Measurements from ENCODE around the gene IRX3.

Gene IRX3

DNA sequence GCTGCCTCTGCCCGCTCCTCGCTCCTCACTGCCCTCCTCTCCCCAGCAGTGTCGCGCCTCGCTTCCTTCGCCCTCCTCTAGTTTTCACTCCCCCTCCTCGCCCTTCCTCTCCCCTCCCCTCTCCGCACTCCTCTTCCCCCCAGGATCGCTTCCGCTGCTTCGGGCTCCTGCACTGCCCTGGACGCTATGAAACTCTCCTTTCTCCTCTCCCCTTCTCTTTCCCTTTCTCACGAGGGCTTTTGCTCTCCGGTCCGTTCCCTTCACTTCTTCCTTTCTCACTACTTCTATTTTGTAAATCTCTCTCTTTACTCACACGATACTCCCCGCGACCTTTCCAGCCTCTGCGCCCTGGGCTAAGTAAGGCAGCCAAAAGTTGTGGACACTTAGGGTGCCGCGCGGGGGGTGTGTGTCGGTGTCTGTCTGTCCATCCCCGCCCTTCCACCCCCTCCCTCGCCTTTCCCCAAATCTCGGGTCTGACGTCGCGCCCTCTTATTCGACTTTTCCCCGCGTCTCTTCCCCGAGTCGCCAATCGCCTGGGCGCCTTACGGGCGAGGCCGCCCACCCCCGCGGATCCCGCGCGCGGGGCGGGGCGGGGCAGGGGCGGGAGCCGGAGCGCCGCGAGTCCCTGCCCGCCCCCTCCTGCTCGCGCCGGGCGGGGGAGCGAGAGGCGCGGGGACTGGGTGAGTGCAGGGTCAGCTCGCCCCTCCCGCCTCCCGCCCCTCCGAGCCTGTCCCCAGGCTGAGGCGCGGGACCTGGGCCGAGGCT lies at the start of gene IRX3:
Gene IRX3 (minus strand): TSS at position 422 of the 765 bp plus-strand sequence. CDS start 737 bp downstream, outside the sequence.
- peak; percentile 12 for DNase-seq

DNA sequence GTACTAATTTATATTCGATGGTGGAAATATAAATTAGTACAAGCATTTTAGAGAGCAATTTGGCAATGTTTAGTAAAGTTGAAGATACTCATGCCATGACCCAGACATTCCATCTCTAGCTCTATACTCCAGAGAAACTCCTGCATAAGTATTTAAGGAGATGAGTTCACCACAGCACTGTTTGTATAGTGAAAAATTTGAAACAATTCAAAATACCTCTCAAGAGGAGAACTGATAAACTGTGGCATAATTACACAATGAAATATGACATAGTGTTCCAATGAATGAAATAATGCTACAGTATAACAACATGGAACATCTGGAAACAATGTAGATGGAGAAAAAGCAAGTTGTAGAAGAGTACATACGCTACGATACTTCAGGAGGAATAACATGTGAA lies 48.6 kb upstream of the IRX3 start:
- no peak for DNase-seq

DNA sequence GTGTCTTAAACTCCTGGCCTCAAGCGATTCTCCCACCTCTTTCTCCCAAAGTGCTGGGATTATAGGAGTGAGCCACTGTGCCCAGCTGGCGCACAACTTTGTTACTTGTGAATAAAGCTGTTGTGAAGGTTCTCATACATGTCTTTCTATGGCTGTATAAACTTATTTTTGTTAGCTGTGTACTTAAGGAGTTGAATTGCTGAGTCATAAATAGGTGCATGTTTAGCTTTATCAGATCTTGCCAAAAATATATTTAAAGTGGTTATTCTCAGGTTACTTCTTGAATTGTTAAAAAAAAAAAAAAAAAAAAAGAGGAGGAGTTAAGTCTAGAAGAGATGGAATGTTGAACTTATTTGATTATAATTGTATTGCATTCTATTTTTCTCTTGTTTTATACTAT lies 47.6 kb upstream of the IRX3 start:
- DNase-seq: no peak

DNA sequence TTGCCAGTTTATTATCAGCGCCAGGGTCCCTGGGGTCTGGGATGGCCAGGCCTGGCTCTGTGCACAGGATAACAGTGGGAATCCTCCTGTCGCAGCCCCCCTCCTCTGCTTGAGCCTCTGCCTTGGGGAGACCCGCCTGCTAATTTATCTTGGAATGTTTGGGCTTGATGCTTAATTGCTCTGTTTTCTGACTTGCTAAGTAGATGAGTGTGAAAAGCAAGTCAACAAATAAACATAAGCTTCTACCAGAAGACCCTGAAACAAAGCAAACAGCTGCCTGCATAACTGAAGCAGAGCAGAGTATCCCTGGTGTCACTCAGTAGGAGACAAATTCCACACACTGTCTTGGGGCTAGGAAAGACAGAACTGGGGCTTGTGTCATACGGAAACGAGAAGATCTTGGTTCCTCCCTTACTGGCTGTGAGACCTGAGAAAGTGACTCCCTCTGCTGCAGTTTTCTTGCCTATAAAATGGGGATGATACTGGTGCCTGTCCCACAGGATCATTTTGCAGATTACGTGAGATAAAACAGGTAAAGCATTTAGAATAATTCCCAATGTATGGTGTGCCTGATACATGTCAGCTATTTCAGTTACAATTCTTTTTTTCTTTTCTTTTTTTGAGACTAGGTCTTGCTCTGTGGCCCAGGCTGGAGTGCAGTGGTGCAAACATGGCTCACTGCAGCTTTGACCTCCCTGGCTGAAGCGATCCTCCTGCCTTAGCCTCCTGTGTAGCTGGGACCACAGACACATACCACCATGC lies 44.8 kb upstream of the IRX3 start:
- no peak for DNase-seq

DNA sequence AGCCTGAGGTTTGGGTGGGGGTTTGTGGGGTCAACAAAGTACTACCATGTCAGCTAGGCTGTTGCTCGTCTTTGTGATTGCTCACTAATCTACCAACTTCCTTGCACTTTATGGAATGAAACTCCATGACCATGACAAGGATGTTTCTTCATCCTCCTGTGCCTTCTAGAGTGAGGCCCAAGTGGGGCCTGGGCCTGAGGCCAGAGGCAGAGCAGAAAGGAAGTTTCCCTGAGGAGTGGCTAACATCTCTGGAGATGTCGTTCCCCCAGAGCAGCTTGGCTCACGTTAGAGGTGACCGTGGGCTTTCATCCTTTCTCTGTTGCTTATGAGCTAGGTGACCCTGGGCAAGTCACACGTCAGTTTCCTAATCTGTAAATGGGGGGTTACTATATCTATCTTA lies 41.0 kb upstream of the IRX3 start:
- no peak for DNase-seq

DNA sequence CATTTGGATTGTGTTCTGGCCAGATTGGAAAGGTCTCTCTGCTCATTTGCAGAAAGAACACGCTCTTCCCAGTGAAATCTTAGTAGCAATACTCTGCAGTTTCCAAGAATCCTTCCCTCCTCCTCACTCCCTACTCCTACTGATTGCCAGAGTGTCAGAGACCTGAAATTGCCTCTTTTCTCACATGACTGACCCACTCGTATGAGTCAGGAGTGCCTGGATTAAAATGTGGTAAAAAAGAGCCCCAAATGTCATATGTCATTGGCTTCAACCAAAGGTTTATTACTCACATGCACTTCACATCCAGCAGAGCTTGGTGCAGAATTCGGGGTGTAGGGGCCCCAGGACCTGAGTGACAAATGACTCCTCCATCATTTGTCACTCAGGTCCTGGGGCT lies 39.7 kb upstream of the IRX3 start:
- no peak for DNase-seq

DNA sequence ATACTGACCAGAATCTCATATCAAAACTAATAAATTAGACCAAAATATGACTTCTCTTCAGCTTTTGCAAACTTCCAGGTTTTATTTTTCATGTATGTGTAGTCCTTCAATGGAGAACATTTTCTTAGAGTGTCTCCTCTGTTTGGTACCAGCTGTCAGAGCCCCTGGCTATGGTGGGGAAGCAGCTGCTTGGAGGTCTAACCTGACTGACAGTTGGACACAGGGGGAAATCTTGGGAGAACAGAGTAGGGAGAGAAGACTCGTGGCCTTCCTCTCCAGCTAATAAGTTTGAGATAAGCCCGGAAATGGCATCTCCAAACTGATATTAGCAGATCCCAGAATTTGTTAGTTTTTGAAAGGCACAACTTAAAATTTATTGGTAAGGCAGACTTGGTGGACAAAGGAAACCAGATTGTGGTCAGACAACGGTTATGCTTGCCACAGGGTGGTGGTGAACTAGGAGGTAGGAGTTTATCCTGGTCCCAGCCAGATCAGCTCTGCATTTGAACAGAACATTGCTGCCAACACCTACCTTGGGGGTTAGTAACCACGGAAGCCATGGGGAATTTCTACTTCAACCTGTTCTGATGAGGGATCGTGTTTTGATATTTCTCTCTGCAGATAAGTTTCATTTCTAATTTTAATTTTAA lies 39.2 kb upstream of the IRX3 start:
- DNase-seq: no peak

DNA sequence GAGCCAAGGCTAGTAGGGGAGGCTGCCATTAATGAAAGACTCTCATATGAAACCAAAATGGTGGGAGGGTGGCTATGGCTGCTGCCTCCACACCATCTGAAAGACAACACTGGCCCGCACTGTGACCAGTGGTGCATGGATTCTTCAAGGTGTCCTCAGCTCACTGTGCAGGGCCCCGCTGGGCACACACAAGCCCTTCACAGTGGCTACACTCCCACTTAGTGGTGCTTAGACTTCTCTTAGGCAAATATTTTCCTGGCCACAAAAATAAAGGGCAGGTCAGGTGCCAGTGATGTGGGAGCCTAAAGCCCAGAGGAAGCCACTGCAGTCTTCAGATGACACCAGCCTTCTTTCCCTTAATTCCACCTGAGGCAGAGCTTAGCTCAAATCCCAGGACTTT lies 38.1 kb upstream of the IRX3 start:
- DNase-seq: no peak

DNA sequence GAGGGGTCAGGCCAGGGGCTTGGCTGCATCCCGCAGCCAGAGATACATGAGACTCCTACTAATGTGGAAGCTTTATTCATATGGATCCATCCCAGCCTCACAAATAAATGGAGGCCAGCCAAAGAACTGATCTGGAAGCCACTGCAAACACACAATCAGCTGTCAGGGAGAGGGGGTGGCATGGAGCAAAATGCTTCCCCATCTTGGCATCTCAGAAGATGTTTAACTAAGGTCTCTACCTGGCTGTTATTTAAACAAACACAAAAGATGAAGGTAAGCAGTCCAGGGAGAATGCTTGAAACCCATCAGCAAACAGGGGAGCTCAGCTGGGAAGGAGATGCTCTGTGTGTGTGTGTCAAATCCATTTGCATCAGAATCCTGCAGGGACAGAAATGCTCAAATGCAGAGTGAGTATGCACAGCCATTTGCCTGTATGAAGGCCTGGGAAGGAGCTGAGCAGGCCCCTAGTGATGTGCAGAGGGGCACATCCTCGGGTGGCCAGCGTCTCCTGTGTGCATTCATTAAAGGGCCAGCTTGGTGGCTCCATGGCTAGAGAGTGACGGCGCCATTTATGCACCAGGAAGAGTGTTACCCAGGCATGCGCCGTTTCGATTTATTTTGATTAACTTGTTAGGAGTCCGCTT lies 34.2 kb upstream of the IRX3 start:
- no peak for DNase-seq

DNA sequence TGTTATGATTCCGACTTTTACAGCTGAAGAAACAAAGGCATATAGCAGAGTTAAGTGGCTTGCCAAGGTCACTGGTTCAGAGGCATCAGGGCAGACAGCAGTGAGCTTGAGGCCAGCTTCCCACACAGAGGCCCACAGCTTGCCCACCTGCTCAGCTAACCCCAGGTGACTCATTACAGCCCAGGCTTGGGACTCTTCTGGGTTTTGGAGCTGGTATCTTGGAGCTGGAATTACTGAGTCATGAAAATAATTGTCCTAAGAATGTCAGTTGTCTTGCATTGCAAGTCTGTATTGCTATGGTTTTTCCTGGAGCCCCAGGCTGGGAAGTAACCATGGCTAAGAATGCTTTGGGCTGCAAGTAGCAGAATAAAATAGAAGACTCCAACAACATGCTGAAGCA lies 32.4 kb upstream of the IRX3 start:
- no peak for DNase-seq

DNA sequence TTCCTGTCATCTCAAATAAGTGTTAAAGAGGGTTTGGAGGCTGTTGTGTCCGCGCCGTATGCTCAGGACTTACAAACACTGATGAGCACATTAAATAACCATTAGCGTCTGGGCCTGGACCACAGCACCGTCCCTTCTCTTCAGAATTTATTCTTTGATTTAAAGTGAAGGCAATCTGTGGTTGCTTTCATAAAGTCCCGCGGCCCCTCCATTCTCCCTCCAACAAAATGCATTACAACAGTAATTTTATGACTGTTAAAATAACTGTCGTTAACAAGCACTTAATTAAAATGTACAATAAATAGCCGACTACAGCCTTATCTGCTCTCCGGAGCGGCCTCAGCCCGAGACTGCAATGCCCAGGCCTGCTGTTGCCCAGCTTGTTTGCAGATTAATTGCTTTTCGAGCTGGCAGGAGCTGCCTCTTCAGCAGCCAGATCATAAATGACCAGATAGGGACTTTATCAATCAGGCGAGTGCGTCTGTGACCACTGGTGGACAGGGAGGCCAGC lies 30.6 kb upstream of the IRX3 start:
- DNase-seq: no peak

DNA sequence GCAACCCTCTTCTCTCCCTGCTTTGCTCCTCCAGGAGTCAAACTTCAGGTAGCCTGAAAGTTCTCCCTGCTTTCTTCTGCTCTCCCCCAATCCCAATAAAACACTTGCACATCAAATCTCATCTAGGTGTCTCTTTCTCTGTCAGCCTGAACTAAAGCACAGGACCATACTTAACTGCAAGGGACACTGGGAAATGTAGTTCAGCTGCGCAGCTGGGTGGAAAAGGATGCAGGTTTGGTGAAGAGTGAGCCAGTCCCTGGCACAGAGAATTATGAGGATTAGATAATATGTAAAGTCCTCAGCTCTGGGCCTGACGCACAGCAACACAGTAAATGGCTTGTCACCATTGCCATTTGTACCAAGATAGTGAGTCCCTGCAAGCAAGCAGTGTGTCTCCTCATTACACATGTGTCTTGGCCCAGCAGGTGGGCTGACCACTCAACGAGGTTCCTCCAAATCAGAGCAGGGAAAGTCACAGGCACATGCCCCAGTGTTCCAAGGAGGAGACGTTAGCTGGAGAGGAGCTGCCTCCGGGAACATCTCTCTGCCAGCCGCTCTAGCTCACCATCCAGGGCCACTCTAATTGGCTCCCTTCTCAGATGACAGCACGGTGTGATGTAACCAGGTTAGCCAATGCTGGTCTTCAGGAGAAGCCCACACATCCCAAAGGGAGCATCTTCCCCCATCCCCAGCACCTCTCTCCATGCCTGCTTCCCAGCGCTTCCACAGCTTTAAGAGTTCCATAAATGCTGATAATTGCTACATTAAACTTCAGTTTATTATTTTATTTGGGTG lies 29.7 kb upstream of the IRX3 start:
- no peak for DNase-seq

DNA sequence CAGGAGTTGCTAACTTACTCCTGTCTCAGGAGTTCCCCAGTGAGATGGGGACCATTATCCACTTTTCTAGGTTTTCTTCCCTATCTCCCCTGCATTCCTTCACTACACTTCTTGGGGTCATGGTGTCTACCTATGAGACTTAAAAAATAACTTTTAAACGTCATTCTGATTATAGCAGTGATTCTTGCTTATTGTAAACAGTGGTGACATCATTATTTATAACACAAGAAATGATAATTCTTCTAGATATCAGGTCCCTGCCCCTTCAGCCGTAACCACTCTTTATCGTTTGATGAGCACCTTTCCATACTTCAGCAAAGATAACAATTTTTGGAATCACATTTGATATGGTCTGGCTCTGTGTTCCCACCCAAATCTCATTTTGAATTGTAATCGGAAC lies 27.2 kb upstream of the IRX3 start:
- DNase-seq: no peak

DNA sequence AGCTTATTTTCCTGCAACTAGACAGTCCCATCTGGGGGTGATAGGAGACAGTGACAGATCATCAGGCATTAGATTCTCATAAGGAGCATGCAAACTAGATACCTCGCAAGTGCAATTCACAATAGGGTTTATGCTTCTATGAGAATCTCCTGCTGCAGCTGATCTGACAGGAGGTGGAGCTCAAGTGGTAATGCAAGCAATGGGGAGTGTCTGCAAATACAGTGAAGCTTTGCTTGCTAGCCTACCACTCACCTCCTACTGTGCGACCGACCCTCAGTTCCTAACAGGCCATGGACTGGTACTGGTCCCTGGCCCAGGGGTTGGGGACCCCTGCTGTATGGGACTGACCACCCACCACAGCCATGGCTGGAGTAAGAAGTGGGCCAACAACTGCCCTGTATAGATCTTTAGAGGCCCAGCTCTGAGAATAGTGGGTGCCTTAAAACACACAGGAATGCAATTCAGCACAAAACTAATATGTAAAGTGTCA lies 26.0 kb upstream of the IRX3 start:
- no peak for DNase-seq

DNA sequence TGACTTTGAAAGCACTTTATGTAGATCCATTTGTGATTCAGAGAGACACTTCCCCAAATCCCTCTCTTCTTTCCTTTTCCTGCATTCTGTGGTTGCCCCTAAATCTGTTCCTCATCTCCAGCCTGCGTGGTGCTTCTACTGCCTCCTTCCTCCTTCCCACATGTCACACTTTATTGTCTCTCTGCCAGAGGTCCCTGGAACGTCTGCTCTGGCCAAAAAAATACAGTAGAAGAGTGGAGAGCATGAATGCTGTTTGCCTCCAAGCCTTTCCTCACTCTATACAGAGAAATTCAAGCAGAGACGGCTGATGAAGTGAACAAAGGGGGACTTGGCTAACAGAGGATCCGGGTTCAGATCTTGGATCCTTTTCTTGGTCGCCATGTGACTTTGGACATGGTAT lies 22.8 kb upstream of the IRX3 start:
- DNase-seq: no peak

DNA sequence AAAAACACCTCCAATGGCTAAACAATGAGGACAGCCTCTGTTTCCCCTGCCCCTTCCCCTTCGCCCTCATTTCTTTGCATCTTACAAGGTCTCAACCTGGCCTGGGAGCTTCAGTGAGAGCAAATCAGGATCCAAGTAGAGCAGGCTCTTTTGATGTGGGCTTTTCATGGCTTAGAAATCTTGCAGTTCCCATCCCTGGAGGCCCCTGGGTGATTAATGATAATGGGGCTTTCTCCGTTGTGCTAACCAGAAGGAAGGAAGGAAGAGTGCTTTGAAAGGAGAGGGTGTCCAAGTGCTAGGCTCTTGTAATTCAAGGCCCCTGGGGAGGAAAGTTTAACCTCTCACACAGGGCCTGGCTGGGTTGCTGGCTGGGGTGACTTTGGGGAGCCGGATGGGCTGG lies 18.5 kb upstream of the IRX3 start:
- DNase-seq: no peak

DNA sequence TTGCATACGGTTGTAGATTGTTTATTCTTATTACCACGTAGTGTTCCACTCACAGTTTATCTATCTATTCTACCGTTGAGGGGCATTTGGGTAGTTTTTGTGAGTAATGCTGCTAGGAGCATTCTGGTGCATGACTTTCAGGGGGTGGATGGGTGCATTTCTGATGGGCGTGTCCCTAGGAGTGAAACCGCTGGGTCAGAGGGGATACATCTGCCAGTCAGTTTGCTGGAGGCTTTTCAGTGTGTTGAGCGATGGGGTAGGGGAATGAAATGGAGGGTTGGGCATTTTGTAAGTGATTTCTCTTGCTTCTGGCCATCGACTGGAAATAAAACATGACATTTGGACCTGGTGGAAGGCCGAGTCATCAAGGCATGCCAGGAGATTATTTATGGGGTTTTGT lies 17.0 kb upstream of the IRX3 start:
- DNase-seq: no peak

DNA sequence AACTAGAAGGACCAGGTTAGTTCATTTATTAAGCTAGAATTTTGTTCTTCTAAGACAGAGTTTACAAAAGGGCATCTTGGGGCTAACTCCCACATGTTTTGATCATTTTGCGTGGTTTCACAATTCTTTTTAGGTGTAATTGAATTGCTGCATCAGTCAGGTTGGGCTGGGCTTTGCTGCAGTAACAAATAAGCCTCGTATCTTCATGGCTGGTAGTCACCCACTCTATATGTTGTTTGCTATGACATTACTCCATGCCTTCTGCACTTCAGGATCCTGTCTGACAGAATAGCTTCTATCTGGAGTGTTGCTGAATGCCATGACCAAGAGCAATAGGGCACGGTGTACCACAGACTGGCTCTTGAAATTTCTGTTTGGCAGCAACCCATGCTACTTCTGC lies 10.6 kb upstream of the IRX3 start:
- no peak for DNase-seq

DNA sequence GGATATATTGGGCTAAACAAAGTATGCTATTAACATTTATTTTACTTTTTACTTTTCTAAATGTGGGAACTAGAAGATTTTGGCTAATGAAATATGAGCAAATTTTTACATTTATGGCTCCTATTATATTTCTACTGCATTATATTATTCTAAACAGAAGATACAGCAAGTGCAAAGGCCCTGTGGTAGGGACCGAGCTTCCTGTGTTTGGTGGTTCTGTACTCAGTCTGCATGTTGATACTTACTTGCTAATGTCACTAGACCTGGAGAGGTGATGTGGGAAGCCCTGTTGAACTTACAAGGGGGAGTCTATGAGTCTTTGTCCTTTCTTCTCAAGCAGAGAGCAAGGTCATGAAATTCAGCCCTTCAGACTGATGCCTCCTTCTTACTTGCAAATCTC lies 10.0 kb upstream of the IRX3 start:
- no peak for DNase-seq

DNA sequence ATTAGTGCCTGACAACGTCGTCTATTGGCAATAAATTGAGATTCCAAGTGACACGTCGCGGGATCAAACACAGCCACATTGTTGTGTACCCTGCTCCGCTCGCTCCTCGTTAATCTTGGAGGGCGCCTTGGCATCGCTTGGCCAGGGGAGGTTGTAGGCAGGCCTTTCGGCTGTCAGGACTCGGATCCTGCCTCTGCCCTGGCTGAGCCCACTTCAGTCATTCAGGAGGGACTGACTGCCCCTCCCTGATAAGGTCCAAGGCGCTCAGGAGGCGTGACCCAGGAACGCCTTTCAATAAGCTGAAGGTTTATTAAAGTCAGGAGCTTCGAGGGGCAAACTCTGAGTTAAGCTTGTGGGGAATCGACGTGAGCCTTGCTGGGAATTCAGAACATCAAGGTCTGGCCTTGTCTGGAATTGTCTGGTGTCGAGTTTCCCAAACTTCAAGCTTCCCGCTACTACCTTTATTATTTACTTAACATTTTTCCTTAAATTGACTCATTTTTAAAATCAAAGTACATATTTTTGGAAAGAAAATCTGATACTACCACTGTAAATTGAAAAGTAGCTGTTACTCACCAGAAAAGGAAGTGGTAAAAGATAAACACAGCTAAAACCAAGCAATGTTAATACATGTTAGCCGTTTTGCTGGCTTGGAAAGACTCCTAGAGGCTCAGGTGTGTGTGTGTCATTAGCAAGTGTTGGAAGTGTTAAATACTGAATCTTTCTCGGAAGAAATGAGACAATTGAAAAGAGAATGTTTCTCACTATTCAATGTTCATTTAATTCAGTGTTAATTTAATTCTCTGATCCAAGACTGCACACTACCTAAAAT lies 5.3 kb upstream of the IRX3 start:
- no peak for DNase-seq
